ENCODE results near the gene DYRK3. TPM values are rescaled to one million over a fixed set of nuclear protein-coding genes. Genes with fewer than 3 reads are reported as not detected.
"Not testable (repeated sequence)": the region's sequence is repeated elsewhere in the genome, so short reads cannot be mapped to it uniquely, and the experiment has no call there.

Gene DYRK3
- total RNA-seq, 4 donors from 2014 or later, result 2.2 to 4.7 (median 4.1) TPM

DNA sequence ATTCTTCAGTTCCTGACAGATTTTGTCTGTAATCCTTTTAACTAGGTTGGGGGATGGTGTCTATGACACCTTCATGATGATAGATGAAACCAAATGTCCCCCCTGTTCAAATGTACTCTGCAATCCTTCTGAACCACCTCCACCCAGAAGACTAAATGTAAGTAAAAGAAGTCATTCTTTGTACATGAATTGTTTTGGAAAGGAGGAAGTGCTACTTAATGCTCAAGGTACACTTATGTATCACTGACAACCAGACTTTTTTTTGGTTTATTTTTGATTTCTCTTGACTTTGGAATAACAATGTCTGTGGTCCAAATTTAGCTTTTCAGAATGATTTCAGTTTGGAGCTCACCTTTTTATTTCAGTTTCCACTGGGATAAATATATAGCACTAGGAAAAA is 2.3 kb downstream of the DYRK3 start:
- H3K4me1 ChIP-seq, result peaks cover 30% of the 10 kb centered on the region
- no peaks in the 10 kb centered on the region for H3K9me3 ChIP-seq
- H3K27me3 ChIP-seq, result no peaks in the 10 kb centered on the region
- no peak for TF ChIP-seq POLR2AphosphoS5 (IDR thresholded peaks at IDR 0.05)
- H3K36me3 ChIP-seq, result no peaks in the 10 kb centered on the region
- DNase-seq (ENCODE audit: low spot score in 2 of 2), result no peak
- H3K27ac ChIP-seq, result no peak overlapping the region
- H3K4me3 ChIP-seq, result no peak overlapping the region

DNA sequence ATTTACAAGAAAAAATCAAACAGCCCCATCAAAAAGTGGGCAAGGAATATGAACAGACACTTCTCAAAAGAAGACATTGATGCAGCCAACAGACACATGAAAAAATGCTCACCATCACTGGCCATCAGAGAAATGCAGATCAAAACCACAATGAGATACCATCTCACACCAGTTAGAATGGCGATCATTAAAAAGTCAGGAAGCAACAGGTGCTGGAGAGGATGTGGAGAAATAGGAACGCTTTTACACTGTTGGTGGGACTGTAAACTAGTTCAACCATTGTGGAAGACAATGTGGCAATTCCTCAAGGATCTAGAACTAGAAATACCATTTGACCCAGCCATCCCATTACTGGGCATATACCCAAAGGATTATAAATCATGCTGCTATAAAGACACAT is 6.7 kb downstream of the DYRK3 start:
- not testable (repeated sequence) for H3K36me3 ChIP-seq; H3K27ac ChIP-seq; DNase-seq (ENCODE audit: low spot score in 2 of 2); H3K9me3 ChIP-seq; H3K27me3 ChIP-seq; H3K4me3 ChIP-seq; H3K4me1 ChIP-seq
- 93% methylated on average over 2 of the region's 2 CpGs for WGBS

GRCh38 chr1:206643118-206643698 is 7.9 kb downstream of the DYRK3 start:
- TF ChIP-seq CTCF (IDR thresholded peaks at IDR 0.05) (no peak), EP300 (IDR thresholded peaks at IDR 0.05) (no peak), POLR2A (IDR thresholded peaks at IDR 0.05) (no peak), POLR2AphosphoS5 (IDR thresholded peaks at IDR 0.05) (no peak)
- 92% methylated on average over 3 of the region's 3 CpGs for WGBS
- H3K27ac ChIP-seq, result no peak overlapping the region
- H3K27me3 ChIP-seq, result no peaks in the 10 kb centered on the region
- H3K4me3 ChIP-seq, result no peak overlapping the region
- H3K9me3 ChIP-seq, result no peaks in the 10 kb centered on the region
- no peaks in the 10 kb centered on the region for H3K4me1 ChIP-seq
- no peak for DNase-seq (ENCODE audit: low spot score in 2 of 2)
- peaks cover 3% of the 10 kb centered on the region for H3K36me3 ChIP-seq

GRCh38 chr1:206646504-206646903 is 11.2 kb downstream of the DYRK3 start:
- H3K4me1 ChIP-seq, result no peaks in the 10 kb centered on the region
- no peak for DNase-seq (ENCODE audit: low spot score in 2 of 2)
- H3K27me3 ChIP-seq, result no peaks in the 10 kb centered on the region
- TF ChIP-seq CTCF (IDR thresholded peaks at IDR 0.05) (no peak), POLR2A (IDR thresholded peaks at IDR 0.05) (no peak), EP300 (IDR thresholded peaks at IDR 0.05) (no peak), POLR2AphosphoS5 (IDR thresholded peaks at IDR 0.05) (no peak)
- WGBS, result 100% methylated on average over 1 of the region's 1 CpG
- peaks cover 8% of the 10 kb centered on the region for H3K36me3 ChIP-seq
- no peak overlapping the region for H3K27ac ChIP-seq
- H3K9me3 ChIP-seq, result no peaks in the 10 kb centered on the region
- no peak overlapping the region for H3K4me3 ChIP-seq

DNA sequence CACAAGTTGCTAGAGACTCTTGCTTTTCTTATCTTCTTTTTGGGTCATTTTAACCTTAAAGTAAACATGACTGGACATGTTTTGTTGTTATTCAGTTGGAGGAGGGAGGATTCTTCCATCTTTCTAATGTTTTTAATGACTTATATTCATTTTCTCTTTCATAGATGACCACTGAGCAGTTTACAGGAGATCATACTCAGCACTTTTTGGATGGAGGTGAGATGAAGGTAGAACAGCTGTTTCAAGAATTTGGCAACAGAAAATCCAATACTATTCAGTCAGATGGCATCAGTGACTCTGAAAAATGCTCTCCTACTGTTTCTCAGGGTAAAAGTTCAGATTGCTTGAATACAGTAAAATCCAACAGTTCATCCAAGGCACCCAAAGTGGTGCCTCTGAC is 11.9 kb downstream of the DYRK3 start:
- Histone ChIP-seq H3K4me1 (no peaks in the 10 kb centered on the region), H3K27me3 (no peaks in the 10 kb centered on the region), H3K9me3 (no peaks in the 10 kb centered on the region), H3K4me3 (no peak overlapping the region), H3K27ac (no peak overlapping the region), H3K36me3 (peaks cover 8% of the 10 kb centered on the region)
- TF ChIP-seq EP300 (IDR thresholded peaks at IDR 0.05) (no peak), POLR2AphosphoS5 (IDR thresholded peaks at IDR 0.05) (no peak), POLR2A (IDR thresholded peaks at IDR 0.05) (no peak), CTCF (IDR thresholded peaks at IDR 0.05) (no peak)
- DNase-seq (ENCODE audit: low spot score in 2 of 2), result no peak

DNA sequence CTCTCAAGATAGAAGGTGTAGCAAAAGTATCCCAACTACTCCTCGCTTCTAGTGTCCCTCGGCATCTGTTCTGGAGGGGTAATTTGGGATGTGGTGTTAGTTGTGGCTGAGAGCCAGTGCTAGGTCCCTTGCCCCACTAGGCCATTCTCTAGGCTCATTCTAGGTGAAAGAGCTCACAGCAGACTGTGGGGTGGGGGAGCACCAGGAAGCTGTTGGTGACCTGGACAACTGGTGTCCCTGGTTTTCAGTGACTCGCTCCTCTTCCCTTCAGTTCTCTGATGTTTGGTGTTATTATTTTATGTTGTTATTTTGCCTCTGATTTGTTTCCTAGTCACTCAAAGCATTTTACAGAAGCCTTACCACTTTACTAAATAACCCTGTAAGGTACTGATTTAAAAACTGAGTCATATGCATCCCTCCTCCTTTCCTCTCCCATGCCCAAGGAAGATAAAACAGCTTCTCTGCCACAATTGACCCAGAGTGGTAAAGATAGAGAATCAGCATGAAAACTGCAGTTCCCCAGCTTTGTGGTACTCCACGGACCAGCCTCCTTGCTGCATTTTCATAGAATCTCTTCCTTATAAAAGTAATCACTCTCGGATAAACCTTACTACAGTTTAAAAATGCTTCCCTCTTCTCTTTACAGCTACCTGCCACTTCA is 14.1 kb downstream of the DYRK3 start:
- no peak overlapping the region for H3K27ac ChIP-seq
- no peaks in the 10 kb centered on the region for H3K4me1 ChIP-seq
- H3K9me3 ChIP-seq, result no peaks in the 10 kb centered on the region
- peaks cover 8% of the 10 kb centered on the region for H3K36me3 ChIP-seq
- no peaks in the 10 kb centered on the region for H3K27me3 ChIP-seq
- no peak for DNase-seq (ENCODE audit: low spot score in 2 of 2)
- WGBS, result 86% methylated on average over 5 of the region's 5 CpGs
- TF ChIP-seq POLR2AphosphoS5 (IDR thresholded peaks at IDR 0.05) (no peak), POLR2A (IDR thresholded peaks at IDR 0.05) (no peak), EP300 (IDR thresholded peaks at IDR 0.05) (no peak), CTCF (IDR thresholded peaks at IDR 0.05) (no peak)
- no peak overlapping the region for H3K4me3 ChIP-seq
